ENCODE results near the gene BRME1.
A peak's percentile ranks its signal among the peaks of the same experiment; 100 is the strongest.

The BRME1 gene

DNA sequence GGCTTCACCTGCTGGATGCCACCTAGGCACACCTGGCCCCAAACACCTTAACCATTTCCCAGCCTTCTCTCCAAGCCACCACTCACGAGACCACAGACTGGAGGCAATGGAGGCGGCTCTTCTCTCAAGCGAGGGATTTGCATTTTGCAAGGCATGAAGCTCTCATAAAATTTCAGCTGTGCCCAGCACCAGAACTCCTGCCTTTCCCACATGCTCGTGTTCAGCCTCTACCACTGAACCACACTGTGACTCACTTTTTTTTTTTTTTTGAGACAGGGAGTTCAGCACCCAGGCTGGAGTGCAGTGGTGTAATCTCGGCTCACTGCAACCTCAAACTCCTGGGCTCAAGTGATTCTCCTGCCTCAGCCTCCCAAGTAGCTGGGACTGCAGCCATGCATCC, 18.4 kb downstream of the BRME1 start:
- no peak for DNase-seq (ENCODE audit: low spot score)

DNA sequence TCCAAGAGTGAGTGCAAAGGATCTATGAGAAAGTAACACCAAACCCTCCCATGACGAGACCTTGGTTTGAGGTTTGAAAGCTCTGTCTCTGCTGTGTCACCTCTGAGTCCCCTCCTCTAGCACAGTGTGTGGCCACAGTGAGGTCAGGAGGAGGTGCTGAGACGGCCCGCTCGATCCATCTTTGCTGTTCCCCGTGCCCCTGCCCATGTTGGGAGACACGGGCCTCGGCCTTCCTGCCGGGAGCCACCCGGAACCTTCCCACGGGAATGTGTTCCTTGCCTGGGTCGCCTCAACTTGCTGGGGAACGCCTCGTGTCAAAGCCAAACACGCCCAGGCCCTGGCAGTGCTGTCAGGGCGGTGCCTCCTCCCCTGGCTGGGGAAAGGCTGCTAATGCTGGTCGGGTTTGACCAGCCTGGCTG, 18.9 kb downstream of the BRME1 start:
- DNase-seq (ENCODE audit: low spot score): no peak

GRCh38 chr19:13885826-13886365, 20.0 kb downstream of the BRME1 start:
- no peak for DNase-seq (ENCODE audit: low spot score)

- DNase-seq (ENCODE audit: low spot score): peak; percentile 28
These were observed 21.0 kb downstream of the BRME1 start for GRCh38 chr19:13884726-13885591.

GRCh38 chr19:13883516-13884064, 22.3 kb downstream of the BRME1 start:
- peak; percentile 32 for DNase-seq (ENCODE audit: low spot score)

DNA sequence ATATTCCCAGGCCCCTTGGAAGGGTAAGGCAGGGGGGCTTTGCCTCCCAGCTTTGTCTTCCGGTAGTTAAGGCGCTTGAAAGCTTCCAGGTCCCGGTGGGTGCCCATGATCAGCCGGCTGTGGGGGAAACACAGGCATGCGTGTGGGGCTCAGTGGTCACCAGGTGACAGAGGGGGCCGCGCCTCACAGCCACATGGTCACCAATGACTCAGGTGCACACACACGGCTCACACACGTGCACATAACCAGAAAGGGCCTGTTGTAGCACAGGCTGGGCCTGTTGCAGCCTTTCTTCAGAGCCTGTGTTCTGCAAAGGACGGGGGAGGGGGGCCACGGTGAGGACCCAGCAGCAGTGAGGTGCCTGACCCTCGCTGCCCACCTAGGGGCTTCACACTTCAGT, 23.1 kb downstream of the BRME1 start:
- no peak for DNase-seq (ENCODE audit: low spot score)

DNA sequence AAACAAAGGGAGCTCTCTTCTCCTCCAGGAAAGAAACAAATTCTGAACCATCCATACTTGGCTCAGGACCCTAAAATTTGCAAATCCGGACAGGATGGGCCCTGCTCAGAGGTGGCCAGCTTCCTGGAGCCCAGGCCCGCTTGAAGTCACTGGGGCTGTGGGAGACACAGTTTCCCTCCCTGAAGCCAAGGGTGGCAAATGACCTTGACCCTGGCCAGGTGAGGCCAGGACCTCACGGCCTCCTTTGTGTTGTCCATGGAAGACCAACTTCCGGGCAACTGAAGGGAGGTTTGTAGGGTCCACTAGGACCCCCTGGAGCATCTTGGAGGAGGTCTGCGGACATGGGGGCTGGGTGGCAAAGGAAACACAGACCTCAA, 23.5 kb downstream of the BRME1 start:
- no peak for DNase-seq (ENCODE audit: low spot score)

GRCh38 chr19:13881692-13882418, 24.1 kb downstream of the BRME1 start:
- DNase-seq (ENCODE audit: low spot score): no peak

GRCh38 chr19:13881251-13881691, 24.6 kb downstream of the BRME1 start:
- peak; percentile 33 for DNase-seq (ENCODE audit: low spot score)

DNA sequence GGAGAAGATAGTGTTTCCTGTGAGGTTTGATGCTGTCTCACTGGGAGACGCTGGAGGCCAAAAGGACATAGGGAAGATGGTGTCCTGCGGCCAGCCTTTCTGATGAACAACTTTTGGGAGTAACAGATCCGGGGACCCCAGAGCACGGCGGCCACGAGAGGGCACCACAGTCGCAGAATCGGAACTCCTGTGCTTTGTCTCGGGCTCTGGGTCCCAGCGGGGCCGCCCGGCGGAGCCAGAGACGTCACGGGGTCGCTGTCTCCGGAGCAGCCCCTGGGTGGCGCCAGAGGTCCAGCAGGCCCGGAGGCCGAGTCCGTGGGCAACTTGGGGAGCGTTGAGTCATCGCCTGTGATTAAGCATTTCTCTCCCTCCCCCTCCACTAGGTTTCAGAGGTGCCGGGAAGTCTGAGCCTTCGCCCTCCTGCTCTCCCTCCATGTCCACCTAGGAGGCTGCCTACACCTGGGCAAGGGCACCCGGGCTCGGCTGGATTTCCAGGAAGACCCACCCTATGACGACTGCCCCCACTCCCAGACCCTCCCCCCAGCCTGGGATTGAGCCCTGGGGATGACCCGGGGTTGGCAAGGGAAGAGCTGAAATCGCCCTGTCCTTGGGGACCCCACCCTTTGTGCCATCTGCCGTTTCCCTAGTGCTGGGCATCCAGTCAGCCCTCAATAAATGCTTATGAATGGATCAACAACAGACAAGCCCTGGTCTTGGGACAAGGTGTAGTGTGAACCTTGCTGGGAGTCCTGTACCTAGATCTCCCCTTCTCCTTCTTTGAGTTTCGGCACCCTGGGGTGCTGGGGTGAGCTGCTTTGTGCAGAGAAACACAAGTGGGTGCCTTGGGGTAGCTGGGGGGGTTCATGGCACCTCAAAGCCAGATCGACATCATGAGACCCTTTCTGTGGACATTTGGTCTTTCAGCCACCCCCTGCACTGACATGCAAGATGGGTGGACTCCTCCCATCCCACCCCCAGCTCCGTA, 25.6 kb downstream of the BRME1 start:
- DNase-seq (ENCODE audit: low spot score): peak; percentile 98

GRCh38 chr19:13877303-13877702, 28.6 kb downstream of the BRME1 start:
- no peak for DNase-seq (ENCODE audit: low spot score)

- no peak for DNase-seq (ENCODE audit: low spot score)
These were observed 29.1 kb downstream of the BRME1 start, which contains the start of gene NANOS3 for GRCh38 chr19:13876834-13877233. Gene NANOS3 (plus strand): TSS chr19:13877134. CDS start chr19:13877249, 115 bp downstream.

DNA sequence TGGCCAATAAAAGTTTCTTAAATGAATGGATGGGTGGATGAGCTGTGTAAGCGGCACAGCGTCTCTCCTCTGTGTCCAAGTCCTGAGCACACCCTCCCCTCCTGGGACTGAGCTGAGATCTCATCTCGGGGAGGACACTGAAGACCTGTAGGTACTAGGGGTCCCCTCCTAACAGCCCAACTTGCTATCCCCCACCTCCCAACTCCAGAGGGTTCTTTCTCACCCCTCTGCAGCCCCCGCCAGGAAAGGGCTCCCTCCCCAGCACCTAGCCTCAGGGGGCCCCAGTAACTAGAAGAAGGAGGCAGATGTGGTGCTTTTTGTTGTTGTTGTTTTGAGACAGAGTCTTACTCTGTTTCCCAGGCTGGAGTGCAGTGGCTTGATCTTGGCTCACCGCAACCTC, 30.1 kb downstream of the BRME1 start:
- DNase-seq (ENCODE audit: low spot score): no peak

DNA sequence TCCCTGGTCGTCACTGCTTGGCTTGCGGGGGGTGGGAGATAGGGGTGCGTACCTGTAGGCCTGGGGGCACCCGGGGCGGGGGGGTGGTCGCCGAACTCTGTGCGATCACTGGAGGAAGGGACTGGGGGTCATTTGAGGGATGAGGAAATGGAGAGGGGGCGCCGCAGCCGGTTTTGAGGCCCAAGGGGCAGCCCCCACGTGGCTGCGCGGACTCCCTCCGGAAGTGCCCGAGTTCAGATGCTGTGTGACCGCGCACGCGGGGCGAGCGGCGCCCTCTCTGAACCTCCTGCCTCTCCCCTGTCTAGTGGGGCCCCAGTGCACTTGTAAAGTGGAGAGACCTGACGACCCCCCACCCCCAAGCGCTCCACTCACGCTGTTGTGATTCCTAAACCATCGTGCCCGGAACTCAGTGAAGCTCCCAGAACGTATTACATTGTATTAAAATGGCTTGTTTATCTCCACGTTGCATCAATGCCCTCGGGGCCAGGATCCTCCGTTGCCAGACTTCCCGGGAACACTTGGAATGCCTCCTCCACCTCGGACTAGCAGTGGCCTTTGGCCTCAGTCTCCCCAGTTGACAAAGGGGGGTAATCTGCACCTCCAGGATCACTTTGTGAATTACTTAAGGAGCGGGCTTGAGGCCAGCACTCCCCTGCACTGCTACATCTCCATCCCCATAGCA, 31.9 kb downstream of the BRME1 start:
- DNase-seq (ENCODE audit: low spot score): no peak

DNA sequence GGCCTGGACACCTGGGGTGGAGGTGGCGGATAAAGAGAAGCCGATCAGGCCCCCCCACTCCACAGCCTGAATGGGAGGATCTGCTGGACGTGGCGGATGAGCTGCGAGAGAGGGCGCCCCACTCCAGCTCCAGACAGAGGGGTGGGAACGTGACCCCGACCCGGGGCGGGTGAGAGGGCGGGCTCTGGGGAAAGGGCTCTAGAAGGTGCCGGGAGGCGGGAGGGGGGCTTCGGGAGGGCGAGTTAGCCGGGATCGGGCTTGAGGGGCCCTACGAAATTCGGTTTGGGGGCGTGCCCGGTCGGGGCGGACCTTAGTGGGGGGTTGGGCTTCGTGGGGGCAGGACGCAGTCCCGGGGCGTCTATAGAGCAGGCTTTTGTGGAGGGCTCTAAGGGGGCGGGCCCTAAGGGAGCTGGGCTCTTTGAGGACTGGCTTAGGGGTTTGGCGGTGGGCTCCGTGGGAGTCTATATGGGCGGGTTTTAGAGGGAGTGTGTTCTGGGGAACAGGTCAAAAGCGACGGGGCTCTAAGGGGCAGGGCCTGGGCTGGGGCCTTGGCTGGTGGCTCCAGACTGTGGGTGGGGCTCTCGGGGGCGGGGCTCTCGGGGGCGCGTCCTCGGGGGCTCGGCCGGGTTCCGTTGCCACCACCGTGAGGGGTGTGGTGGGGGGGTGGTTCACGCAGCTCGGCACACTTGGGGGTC, 33.1 kb downstream of the BRME1 start:
- DNase-seq (ENCODE audit: low spot score): no peak

DNA sequence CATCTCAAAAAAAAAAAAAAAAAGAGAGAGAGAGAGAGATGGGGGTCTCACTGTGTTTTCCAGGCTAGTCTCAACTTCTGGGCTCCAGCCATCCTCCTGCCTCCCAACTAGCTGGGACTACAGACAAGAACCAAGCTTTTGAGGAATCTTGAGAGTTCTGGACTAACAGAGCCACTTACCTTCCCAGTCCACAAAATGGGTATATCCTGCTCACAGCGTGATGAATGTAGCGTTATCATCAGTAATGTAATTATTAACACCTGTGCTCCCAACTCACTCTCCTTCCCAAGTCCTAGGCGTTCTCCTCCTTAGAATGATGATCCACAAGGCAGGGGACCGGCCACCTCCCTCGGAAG, 33.6 kb downstream of the BRME1 start:
- no peak for DNase-seq (ENCODE audit: low spot score)

GRCh38 chr19:13870873-13871272, 35.0 kb downstream of the BRME1 start:
- DNase-seq (ENCODE audit: low spot score): no peak

GRCh38 chr19:13869281-13869680, 36.6 kb downstream of the BRME1 start:
- no peak for DNase-seq (ENCODE audit: low spot score)

DNA sequence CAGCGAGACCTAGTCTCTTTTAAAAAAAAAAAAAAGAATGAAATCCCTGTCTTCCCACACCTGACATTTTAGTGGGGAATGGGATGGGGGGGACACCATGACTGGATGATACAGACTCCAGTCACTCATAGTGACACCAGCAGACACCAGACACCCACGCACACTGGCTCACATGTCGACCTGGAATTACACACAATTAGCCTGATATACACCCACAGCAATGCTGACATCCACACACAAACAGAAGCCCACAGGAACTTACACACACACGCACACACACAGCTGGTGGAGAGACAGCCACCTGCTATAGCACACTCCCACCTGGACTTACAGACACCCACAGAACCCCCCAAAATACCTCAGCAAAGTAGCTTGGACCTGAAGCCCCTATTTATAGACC, 37.3 kb downstream of the BRME1 start:
- no peak for DNase-seq (ENCODE audit: low spot score)

DNA sequence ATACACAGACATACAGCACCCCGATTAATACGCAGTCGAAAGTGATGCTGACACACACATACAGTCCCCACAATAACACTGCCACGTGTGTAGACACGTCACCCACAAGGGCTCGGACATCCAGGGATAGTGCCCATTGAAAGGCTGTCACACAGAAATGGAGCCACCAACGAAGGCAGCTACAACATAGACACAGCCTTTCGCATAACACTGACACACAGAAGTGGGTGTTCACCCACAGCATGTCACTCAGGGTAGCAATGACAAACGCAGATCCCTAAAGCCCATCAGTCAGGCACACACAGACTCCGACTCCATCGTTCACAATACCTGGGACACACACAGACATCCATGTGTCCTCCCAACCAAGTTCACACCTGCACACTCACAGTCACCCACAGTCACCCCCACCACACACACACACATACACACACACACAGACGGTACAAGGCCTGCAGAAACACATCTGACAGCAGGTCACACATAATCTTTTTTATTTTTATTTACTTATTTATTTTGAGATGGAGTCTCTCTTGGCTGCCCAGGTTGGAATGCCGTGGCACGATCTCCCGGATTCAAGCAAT, 39.4 kb downstream of the BRME1 start:
- DNase-seq (ENCODE audit: low spot score): no peak

Measured in D341Med (cell line).